Measurements from ENCODE around the gene KMT2A.

DNA sequence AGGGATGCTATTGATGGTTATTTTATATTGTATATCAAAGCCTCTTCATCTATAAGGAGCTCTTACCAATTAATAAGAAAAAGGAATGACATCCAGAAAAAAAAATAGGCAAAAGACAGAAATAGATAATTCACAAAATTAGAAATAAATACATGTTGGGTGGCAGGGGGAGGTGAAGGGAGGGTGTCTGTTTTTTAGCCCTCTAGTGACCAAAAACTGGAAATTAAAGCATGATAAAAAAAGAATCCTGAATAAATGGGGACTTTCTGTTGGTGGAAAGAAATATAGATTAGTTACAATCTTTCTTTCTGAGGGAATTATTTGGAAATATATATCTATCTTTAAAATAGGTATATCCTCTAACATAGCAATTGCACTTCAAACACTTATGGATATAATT lies 49.0 kb downstream of the KMT2A start:
- TF ChIP-seq POLR2A (IDR thresholded peaks at IDR 0.05): no peak
- TF ChIP-seq, protein P1, sequence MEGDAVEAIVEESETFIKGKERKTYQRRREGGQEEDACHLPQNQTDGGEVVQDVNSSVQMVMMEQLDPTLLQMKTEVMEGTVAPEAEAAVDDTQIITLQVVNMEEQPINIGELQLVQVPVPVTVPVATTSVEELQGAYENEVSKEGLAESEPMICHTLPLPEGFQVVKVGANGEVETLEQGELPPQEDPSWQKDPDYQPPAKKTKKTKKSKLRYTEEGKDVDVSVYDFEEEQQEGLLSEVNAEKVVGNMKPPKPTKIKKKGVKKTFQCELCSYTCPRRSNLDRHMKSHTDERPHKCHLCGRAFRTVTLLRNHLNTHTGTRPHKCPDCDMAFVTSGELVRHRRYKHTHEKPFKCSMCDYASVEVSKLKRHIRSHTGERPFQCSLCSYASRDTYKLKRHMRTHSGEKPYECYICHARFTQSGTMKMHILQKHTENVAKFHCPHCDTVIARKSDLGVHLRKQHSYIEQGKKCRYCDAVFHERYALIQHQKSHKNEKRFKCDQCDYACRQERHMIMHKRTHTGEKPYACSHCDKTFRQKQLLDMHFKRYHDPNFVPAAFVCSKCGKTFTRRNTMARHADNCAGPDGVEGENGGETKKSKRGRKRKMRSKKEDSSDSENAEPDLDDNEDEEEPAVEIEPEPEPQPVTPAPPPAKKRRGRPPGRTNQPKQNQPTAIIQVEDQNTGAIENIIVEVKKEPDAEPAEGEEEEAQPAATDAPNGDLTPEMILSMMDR (IDR thresholded peaks at IDR 0.05): no peak
- TF ChIP-seq EP300 (IDR thresholded peaks at IDR 0.05): no peak
- no peak for TF ChIP-seq POLR2AphosphoS5 (IDR thresholded peaks at IDR 0.05)

All from sigmoid colon (tissue), 4 donors.